ENCODE results near the gene STING1. TPM values are rescaled to one million over a fixed set of nuclear protein-coding genes. Genes with fewer than 3 reads are reported as not detected.

STING1 gene
- total RNA-seq, 1 donor from 2014 or later: 179 TPM

DNA sequence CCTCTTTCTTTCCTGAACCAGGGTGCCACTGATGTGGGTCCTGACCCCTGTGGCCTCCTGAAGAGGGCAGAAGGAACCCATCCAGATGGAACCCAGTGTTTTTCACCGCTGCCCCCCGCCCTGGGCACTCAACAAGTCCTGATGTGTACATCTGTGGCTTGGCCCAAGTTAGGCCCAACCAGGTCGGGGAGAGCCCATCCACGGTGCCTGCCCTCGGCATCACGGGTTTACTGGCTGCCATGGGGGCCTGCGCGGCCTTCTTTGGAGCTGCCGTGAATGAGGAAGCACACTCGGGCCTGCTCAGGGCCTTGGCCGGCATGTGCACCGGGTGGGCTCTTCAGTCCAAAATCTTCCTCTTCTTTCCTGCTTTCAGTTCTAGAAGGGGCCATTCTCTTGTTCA, 25.8 kb downstream of the STING1 start:
- H3K36me3 ChIP-seq: no peaks in the 10 kb centered on the region
- no peak for DNase-seq (ENCODE audit: low spot score in 2 of 2)
- no peaks in the 10 kb centered on the region for H3K4me1 ChIP-seq
- intact Hi-C loops (cut with DNase I): no loop called here
- TF ChIP-seq CTCF (IDR thresholded peaks at IDR 0.05): no peak
- H3K27ac ChIP-seq: no peak overlapping the region
- H3K4me3 ChIP-seq: no peak overlapping the region
- no peaks in the 10 kb centered on the region for H3K9me3 ChIP-seq
- no peaks in the 10 kb centered on the region for H3K27me3 ChIP-seq

DNA sequence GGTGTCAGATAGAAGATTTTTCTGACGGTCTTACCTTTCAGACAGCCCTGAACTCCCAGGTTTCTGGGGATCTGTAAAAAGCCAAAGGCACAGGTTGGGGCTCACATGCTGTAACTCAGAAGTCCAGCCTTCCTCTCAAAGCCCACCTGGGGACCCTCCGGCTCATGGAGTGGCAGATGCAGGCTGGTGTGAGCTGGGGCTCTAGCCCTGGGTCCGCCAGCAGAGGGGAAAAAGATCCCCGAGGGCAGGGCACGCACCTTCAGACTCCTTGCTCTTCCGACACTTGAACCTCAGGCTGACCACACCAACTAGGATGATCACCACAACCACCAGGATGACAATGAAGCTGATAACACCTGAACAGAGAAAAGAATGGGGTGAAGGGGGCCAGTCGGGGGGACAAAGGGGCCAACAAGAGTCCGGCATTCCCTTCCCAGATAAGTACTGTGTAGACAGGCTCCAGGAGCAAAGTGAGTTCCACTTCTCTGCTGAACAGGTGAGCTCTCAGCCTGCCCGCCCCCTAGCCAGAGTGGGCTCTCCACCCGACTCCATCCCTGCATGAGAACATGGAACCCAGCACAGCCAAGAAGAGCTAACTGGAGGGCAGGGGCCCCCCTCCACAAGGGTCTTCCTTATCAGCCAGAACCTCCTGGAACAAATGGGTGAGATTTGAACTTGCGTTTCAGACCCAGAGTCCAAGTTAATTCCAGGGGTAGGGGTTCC, 27.8 kb downstream of the STING1 start:
- intact Hi-C loops (cut with DNase I): no loop called here
- no peak for TF ChIP-seq CTCF (IDR thresholded peaks at IDR 0.05)
- no peak overlapping the region for H3K4me3 ChIP-seq
- no peaks in the 10 kb centered on the region for H3K9me3 ChIP-seq
- no peak overlapping the region for H3K27ac ChIP-seq
- H3K36me3 ChIP-seq: no peaks in the 10 kb centered on the region
- no peaks in the 10 kb centered on the region for H3K27me3 ChIP-seq
- no peak for DNase-seq (ENCODE audit: low spot score in 2 of 2)
- H3K4me1 ChIP-seq: no peaks in the 10 kb centered on the region

GRCh38 chr5:139453683-139454567, 28.6 kb downstream of the STING1 start:
- no peak for DNase-seq (ENCODE audit: low spot score in 2 of 2)
- TF ChIP-seq CTCF (IDR thresholded peaks at IDR 0.05): no peak
- Histone ChIP-seq H3K27ac (no peak overlapping the region), H3K4me1 (no peaks in the 10 kb centered on the region), H3K36me3 (no peaks in the 10 kb centered on the region), H3K27me3 (no peaks in the 10 kb centered on the region), H3K4me3 (no peak overlapping the region), H3K9me3 (no peaks in the 10 kb centered on the region)
- intact Hi-C loops (cut with DNase I): no loop called here

GRCh38 chr5:139451878-139452660, 30.5 kb downstream of the STING1 start:
- TF ChIP-seq CTCF (IDR thresholded peaks at IDR 0.05): no peak
- DNase-seq (ENCODE audit: low spot score in 2 of 2): no peak
- Histone ChIP-seq H3K36me3 (no peaks in the 10 kb centered on the region), H3K27me3 (no peaks in the 10 kb centered on the region), H3K27ac (no peak overlapping the region), H3K9me3 (no peaks in the 10 kb centered on the region), H3K4me1 (no peaks in the 10 kb centered on the region), H3K4me3 (no peak overlapping the region)
- intact Hi-C loops (cut with DNase I): no loop called here

- H3K4me3 ChIP-seq: no peak overlapping the region
- no peaks in the 10 kb centered on the region for H3K27me3 ChIP-seq
- H3K9me3 ChIP-seq: no peaks in the 10 kb centered on the region
- no peaks in the 10 kb centered on the region for H3K36me3 ChIP-seq
- no peak for DNase-seq (ENCODE audit: low spot score in 2 of 2)
- intact Hi-C loops (cut with DNase I): no loop called here
- no peak overlapping the region for H3K27ac ChIP-seq
- TF ChIP-seq CTCF (IDR thresholded peaks at IDR 0.05): no peak
- no peaks in the 10 kb centered on the region for H3K4me1 ChIP-seq
Observed at GRCh38 chr5:139451176-139451575, 31.4 kb downstream of the STING1 start.

Measured in ascending aorta (tissue), 2 donors.